GM20431 (cell line): ENCODE data around the gene GTF2F2.

Experiments
- in situ Hi-C: fragments of 300-500 bp; cut with MseI, MboI; formaldehyde crosslinking; loops from one replicate; pipeline ENCODE4 v1.15.0; 2020; ENCODE audit warnings: low sequenced_read_pairs; ENCODE audit not compliant: unreplicated experiment

Gene GTF2F2

GRCh38 chr13:45208132-45208531 is 87.8 kb downstream of the GTF2F2 start:
- in situ Hi-C loops = no loop called here

GRCh38 chr13:45209229-45209628 is 88.9 kb downstream of the GTF2F2 start:
- in situ Hi-C loops = no loop called here

- in situ Hi-C loops = no loop called here
Measured at GRCh38 chr13:45215392-45216077, 95.2 kb downstream of the GTF2F2 start.

DNA sequence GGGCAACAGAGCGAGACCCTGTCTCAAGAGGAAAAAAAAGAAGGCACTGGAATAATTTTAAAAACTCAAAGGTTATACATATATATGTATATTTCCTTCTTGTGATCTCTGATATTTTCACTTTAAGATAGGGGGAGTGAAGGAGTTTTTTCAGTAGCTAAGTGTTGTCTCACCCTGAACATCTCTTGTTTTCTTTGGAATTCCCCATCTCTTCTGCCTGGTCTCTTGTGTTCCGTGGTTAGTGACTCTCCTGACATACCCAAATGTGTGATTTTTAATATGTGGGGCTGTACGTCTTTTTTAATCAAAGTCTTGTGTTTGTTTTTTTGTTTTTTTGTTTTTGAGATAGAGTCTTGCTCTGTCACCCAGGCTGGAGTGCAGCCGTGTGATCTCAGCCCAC is 95.9 kb downstream of the GTF2F2 start:
- in situ Hi-C loops = no loop called here

DNA sequence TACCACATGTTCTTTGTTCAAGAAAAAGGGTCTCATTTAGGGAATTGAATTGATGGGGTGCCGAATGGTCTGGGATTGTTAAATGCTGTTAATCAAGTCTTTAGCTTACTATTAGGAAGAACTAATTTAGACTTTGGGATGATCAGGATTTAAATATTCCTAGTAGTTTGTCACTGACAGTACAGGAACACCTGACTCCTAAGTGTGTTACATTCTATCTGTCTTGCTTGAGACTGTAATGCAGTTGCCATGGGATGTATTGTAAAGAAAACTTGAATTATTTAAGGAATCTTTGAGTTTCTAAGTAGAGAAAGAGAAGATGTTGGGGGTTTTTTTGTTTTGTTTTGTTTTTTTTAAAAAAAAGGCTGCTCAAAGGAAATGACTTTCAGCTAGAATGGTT is 98.4 kb downstream of the GTF2F2 start:
- in situ Hi-C loops = no loop called here

DNA sequence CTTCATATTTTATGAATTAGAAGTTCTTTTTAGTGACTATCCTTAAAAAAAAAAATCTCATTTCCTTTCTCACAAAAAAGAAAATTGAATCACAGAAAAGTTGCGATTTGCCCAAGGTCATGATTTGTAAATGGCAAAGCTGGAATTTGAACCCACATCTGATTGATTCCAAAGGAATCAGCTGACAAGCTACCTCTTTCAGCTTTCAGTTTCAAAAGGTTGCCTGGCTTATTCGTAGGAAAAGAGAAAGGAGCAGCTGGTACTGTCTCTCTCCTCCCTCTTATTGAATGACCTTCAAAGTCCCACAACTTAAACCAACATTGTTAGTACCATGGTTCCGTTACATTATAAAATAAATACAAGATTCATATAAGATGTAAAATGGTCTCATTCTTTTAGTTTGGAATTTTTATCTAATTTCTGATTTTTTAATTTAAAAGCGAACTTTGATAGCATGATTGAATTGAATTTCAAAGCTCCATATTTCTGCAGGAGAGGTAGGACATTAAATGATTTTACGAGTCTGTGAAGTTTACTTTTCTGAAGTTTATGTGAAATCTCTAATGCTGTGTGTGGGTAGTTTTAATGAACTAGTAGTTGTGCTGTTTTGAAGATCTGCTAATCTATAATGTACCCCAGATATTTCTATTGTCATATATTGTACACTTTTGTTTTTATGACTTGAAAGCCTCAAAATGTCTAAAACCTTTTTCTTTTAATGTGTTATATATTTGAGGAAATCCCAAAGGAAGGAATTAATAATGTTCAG is 99.0 kb downstream of the GTF2F2 start:
- in situ Hi-C loops = no loop called here

DNA sequence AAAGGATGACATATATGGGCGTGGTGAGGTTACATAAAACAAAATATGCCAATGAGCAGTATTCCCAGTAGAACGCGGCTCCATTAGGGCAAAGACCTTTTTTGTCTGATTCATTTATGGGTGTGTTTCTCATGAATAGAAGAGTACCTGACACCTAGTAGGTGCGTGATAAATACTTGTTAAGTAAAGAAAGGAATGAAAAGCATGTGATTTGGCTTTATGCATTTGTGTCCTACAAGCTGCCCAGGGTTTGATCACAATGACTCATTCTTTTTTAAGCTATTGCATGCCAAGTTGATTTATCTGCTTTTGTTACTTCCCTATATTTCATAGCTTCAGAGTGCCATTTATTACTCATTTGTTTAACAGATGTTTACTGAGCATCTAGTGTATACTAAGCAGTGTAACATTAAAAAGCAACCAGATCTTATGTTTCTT is 99.6 kb downstream of the GTF2F2 start:
- in situ Hi-C loops = no loop called here

DNA sequence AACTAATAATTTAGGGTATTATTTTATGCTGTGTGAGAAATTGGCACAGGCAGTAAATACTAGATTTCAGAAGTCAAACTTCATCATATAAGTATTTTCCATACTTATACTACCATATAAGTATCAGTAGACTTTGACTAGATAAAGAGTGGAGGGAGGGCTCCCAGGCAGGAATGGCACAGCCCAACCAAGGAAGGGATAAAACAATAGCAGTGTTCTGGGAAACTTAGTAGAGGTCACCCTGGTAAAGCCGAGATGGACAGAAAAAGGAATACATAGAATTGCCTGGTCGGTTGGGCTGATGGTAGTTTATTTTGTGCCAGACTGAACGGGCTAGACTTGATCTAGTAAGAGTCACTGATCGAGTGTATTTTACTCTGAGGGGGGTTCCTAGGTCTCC is 100.1 kb downstream of the GTF2F2 start:
- in situ Hi-C loops = no loop called here

GRCh38 chr13:45222516-45222915 is 102.2 kb downstream of the GTF2F2 start:
- in situ Hi-C loops = no loop called here

DNA sequence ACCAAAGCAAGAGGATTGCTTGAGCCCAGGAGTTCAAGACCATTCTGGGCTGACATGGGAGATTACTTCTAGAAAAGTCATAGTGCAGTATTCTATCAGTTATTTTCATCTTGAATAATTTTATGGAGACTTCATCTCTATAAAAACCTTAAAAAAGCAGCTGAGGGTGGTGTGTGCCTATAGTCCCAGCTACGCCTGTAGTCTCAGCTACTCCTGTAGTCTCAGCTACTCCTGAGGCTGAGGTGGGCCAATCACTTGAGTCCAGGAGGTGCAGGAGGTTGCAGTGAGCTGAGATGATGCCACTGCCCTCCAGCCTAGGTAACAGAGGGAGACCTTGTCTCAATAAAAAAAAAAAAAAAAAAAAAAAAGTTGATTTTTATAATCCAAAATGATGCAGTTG is 102.6 kb downstream of the GTF2F2 start:
- in situ Hi-C loops = no loop called here

GRCh38 chr13:45224176-45224575 is 103.9 kb downstream of the GTF2F2 start:
- in situ Hi-C loops = no loop called here

- in situ Hi-C loops = no loop called here
Measured at GRCh38 chr13:45225370-45225769, 105.1 kb downstream of the GTF2F2 start.

- in situ Hi-C loops = no loop called here
Measured at GRCh38 chr13:45226024-45226423, 105.7 kb downstream of the GTF2F2 start.

GRCh38 chr13:45228002-45228401 is 107.7 kb downstream of the GTF2F2 start:
- in situ Hi-C loops = no loop called here

DNA sequence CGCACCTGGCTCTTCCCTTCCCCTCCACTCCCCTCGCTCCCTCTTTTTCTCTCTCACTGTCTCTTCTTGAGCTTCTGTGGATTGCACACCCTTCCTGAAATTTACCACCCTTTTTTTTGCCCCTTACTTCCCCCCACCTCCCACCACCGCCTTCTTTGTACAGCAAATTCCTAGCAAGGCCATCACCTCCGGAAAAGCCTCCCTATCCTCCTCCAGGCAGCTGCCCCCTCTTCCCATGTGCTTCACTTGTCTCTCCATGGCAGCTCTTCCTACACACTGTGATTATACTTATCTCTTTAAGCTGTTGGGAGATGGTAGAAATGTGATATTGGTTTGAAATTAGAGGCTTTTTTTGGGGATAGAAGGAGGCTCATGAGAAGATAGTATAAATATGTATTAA is 108.9 kb downstream of the GTF2F2 start:
- in situ Hi-C loops = no loop called here

GRCh38 chr13:45231305-45231704 is 111.0 kb downstream of the GTF2F2 start:
- in situ Hi-C loops = no loop called here

DNA sequence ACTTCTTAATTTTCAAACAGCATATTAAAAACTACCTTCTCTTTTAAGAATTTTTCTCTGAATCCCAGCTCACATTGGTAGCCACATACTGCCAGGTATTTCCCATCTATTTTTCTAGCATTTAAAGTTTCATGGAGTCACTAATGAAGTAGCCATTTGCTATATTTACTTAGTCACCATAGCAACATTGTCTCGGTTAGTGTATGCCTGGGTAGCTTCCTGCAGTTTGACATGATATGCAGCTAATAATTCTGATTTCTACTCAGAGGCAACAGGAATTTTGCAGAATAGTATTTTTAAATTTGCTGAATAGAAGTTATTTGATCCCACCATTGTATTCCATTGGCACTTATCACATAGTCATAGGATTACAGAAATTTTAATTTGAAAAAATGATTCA is 111.4 kb downstream of the GTF2F2 start:
- in situ Hi-C loops = no loop called here

GRCh38 chr13:45232591-45232990 is 112.3 kb downstream of the GTF2F2 start:
- in situ Hi-C loops = no loop called here

GRCh38 chr13:45238945-45239795 is 118.9 kb downstream of the GTF2F2 start:
- in situ Hi-C loops = no loop called here

GRCh38 chr13:45240143-45240542 is 119.8 kb downstream of the GTF2F2 start:
- in situ Hi-C loops = no loop called here

DNA sequence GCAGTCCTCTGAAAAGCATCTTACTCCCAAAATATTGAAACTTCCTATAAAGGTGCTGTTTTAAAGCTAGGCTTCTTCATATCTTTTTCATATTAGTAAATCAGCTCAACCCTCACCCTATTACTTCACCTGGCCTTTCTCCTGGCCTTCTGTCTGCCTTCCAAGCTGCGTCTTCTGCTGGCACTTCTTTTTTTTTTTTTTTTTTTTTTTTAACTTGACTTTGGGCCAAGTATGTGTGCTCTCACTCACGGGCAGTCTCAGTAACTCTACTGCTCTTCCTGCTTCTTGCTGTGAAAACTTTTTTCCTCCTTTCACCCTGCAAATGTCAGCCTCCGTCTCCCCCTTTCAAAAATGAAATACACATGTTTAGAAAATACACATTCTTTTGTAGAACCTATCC is 121.8 kb downstream of the GTF2F2 start:
- in situ Hi-C loops = no loop called here
